Measurements from ENCODE around the gene DOCK10. TPM values are rescaled to one million over a fixed set of nuclear protein-coding genes. Genes with fewer than 3 reads are reported as not detected.

The DOCK10 gene
- total RNA-seq, 1 experiment from 2014 or later = 0.96 TPM

DNA sequence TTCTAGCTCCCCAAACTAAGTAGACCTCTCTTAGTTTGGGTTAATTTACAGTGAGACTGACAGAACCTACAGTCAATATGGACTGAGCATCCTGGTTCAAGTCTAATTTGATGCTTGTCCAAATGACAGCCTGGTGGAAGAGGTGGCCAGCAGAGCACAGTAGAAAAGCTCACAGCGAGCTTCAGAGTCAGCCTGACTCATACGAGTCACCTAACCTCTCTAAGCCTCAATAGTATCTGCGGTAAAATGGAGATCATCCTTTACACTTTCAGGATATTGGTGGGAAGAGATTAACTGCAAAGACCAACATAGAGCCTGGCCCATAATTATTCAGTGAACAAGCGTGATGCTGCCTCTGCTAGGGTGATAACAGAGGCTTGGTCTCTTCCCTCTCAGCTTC lies 54.5 kb downstream of the DOCK10 start:
- TF ChIP-seq, protein P1, sequence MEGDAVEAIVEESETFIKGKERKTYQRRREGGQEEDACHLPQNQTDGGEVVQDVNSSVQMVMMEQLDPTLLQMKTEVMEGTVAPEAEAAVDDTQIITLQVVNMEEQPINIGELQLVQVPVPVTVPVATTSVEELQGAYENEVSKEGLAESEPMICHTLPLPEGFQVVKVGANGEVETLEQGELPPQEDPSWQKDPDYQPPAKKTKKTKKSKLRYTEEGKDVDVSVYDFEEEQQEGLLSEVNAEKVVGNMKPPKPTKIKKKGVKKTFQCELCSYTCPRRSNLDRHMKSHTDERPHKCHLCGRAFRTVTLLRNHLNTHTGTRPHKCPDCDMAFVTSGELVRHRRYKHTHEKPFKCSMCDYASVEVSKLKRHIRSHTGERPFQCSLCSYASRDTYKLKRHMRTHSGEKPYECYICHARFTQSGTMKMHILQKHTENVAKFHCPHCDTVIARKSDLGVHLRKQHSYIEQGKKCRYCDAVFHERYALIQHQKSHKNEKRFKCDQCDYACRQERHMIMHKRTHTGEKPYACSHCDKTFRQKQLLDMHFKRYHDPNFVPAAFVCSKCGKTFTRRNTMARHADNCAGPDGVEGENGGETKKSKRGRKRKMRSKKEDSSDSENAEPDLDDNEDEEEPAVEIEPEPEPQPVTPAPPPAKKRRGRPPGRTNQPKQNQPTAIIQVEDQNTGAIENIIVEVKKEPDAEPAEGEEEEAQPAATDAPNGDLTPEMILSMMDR (IDR thresholded peaks at IDR 0.05; ENCODE audit: unreplicated experiment) = no peak
- H3K4me1 Mint-ChIP-seq (ENCODE audit: insufficient read depth, unreplicated experiment) = no peaks in the 10 kb centered on the region
- no TSS peak for BruUV-seq (replicated peaks)
- H3K27ac Mint-ChIP-seq (ENCODE audit: low read depth, unreplicated experiment) = no peak overlapping the region
- no peaks in the 10 kb centered on the region for H3K9me3 Mint-ChIP-seq (ENCODE audit: unreplicated experiment)
- H3K36me3 Mint-ChIP-seq (ENCODE audit: insufficient read depth, unreplicated experiment) = no peaks in the 10 kb centered on the region
- POLR2A ChIA-PET = no interaction called here
- no peak for DNase-seq (ENCODE audit: unreplicated experiment)
- no peaks in the 10 kb centered on the region for H3K27me3 Mint-ChIP-seq (ENCODE audit: insufficient read depth, unreplicated experiment)
- CTCF ChIA-PET = interaction anchor here (0.6 to 2.6 kb wide), 3 partner anchors 13 to 313 kb away, joined by 3 to 10 read pairs (median 4); no protein-coding TSS in a partner anchor
- no peak overlapping the region for H3K4me3 Mint-ChIP-seq (ENCODE audit: unreplicated experiment)
- intact Hi-C loops (cut with micrococcal nuclease) = no loop called here

DNA sequence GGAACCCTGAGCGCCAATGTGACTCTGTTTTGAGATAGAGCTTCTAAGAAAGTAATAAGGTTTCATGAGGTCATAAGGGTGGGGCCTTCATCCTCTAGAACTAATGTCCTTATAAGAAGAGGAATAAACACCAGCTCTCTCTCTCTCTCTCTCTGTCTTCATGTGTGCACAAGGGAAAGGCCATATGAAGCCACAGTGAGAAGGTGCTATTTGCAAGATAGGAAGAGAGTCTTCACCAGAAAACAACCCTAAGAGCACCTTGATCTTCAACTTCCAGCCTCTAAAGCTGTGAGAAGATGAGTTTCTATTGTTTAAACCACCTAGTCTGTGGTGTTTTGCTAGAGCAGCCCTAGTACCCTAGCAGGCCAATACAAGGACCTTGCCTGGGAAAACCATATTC lies 55.8 kb downstream of the DOCK10 start:
- H3K27ac Mint-ChIP-seq (ENCODE audit: low read depth, unreplicated experiment) = no peak overlapping the region
- no peaks in the 10 kb centered on the region for H3K36me3 Mint-ChIP-seq (ENCODE audit: insufficient read depth, unreplicated experiment)
- H3K4me1 Mint-ChIP-seq (ENCODE audit: insufficient read depth, unreplicated experiment) = no peaks in the 10 kb centered on the region
- TF ChIP-seq, protein P1 (IDR thresholded peaks at IDR 0.05; ENCODE audit: unreplicated experiment) = no peak
- ChIA-PET POLR2A (interaction anchor here (0.7 kb wide), 1 partner anchor 9 kb away, joined by 3 read pairs; no protein-coding TSS in a partner anchor), CTCF (interaction anchor here (1.1 to 2.6 kb wide), 2 partner anchors 13 to 425 kb away, joined by 3 to 10 read pairs; no protein-coding TSS in a partner anchor)
- no TSS peak for BruUV-seq (replicated peaks)
- no peak for DNase-seq (ENCODE audit: unreplicated experiment)
- intact Hi-C loops (cut with micrococcal nuclease) = no loop called here
- H3K27me3 Mint-ChIP-seq (ENCODE audit: insufficient read depth, unreplicated experiment) = no peaks in the 10 kb centered on the region
- H3K4me3 Mint-ChIP-seq (ENCODE audit: unreplicated experiment) = no peak overlapping the region
- H3K9me3 Mint-ChIP-seq (ENCODE audit: unreplicated experiment) = no peaks in the 10 kb centered on the region

DNA sequence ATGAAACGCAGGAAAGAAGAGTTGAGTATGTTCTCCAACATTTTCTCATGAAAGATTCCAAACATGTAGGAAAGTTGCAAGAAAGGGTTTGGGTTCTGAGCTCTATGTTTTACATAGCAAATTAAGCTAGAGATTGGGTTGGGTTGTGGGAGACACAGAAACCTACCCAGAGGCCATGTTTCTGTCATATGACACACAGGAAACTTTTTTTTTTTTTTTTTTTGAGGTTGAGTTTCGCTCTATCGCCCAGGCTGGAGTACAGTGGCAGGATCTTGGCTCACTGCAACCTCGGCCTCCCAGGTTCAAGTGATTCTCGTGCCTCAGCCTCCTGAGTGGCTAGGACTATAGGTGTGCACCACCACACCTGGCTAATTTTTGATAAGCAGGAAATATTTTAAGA lies 57.6 kb downstream of the DOCK10 start:
- TF ChIP-seq, protein P1 (IDR thresholded peaks at IDR 0.05; ENCODE audit: unreplicated experiment) = no peak
- no peak for DNase-seq (ENCODE audit: unreplicated experiment)
- no peaks in the 10 kb centered on the region for H3K4me1 Mint-ChIP-seq (ENCODE audit: insufficient read depth, unreplicated experiment)
- ChIA-PET POLR2A (no interaction called here), CTCF (interaction anchor here (0.6 to 0.7 kb wide), 2 partner anchors 72 to 643 kb away, joined by 3 to 5 read pairs; no protein-coding TSS in a partner anchor)
- H3K27me3 Mint-ChIP-seq (ENCODE audit: insufficient read depth, unreplicated experiment) = no peaks in the 10 kb centered on the region
- no peaks in the 10 kb centered on the region for H3K36me3 Mint-ChIP-seq (ENCODE audit: insufficient read depth, unreplicated experiment)
- H3K4me3 Mint-ChIP-seq (ENCODE audit: unreplicated experiment) = no peak overlapping the region
- intact Hi-C loops (cut with micrococcal nuclease) = no loop called here
- no peaks in the 10 kb centered on the region for H3K9me3 Mint-ChIP-seq (ENCODE audit: unreplicated experiment)
- H3K27ac Mint-ChIP-seq (ENCODE audit: low read depth, unreplicated experiment) = no peak overlapping the region
- no TSS peak for BruUV-seq (replicated peaks)

DNA sequence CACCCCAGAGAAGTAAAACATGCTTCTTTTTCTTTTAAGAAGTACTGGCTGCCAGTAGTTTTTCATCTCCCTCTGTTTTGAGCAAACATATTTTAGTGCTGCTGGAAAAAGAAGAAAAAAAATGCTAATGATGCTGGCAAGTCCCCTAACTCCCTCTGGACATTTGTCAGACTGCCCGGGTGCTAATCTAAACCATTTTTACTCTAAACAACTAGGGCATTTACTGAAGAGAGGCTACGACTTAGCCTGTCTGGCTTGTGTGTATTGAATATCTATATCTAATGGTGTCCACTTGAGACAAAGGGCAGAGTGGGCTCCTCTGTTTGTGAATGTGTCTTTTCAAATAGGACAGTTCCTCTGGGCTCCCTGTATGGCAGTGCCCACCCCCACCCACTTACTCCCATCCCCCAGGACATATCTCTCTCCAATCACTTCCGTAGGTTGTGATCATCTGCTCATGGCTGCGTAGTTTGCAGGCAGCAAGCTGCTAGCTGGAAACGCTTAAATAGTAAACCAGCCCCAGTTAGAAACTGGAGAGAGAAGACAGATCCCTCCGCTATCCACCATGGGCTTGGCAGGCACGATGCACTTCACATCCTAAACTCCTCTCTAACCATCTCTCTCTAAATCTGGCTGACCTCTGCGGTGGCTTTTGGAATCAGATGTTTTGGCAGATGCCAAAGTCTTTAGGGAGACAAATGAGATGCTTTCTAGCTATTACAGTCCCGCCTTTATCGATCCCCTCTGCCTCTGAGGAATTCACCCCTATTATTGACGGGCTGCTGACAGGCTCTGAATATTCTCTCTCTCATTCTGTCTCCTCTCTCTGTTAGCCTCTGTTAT lies 58.3 kb downstream of the DOCK10 start:
- BruUV-seq (replicated peaks) = no TSS peak
- POLR2A ChIA-PET = no interaction called here
- DNase-seq (ENCODE audit: unreplicated experiment) = no peak
- intact Hi-C loops (cut with micrococcal nuclease) = no loop called here
- CTCF ChIA-PET = interaction anchor here (0.6 to 2.1 kb wide), 3 partner anchors 18 to 642 kb away, joined by 3 to 14 read pairs (median 5); no protein-coding TSS in a partner anchor
- H3K36me3 Mint-ChIP-seq (ENCODE audit: insufficient read depth, unreplicated experiment) = no peaks in the 10 kb centered on the region
- no peak overlapping the region for H3K4me3 Mint-ChIP-seq (ENCODE audit: unreplicated experiment)
- no peaks in the 10 kb centered on the region for H3K27me3 Mint-ChIP-seq (ENCODE audit: insufficient read depth, unreplicated experiment)
- TF ChIP-seq, protein P1 (IDR thresholded peaks at IDR 0.05; ENCODE audit: unreplicated experiment) = no peak
- no peaks in the 10 kb centered on the region for H3K9me3 Mint-ChIP-seq (ENCODE audit: unreplicated experiment)
- H3K27ac Mint-ChIP-seq (ENCODE audit: low read depth, unreplicated experiment) = no peak overlapping the region
- H3K4me1 Mint-ChIP-seq (ENCODE audit: insufficient read depth, unreplicated experiment) = no peaks in the 10 kb centered on the region

Measured in MCF 10A (cell line).